Skin epidermis (tissue), 12 donors: ENCODE measurements around the gene OR4C45.
"Not testable (repeated sequence)": the region's sequence is repeated elsewhere in the genome, so short reads cannot be mapped to it uniquely, and the experiment has no call there.

Experiments used
- H3K27ac ChIP-seq, 21 experiments: fragments of 200-600 bp; sonication (generic) in 11 of 21; one replicate each; pipeline ENCODE4 v1.5.0; 2020; ENCODE audit warnings: mild to moderate bottlenecking in 3 of 21, inconsistent platforms in 2 of 21, moderate library complexity in 2 of 21
- H3K4me3 ChIP-seq, 7 experiments: fragments of 200-600 bp; sonication (generic) in 2 of 7; one replicate each; pipeline ENCODE4 v1.5.0; 2020; ENCODE audit warnings: inconsistent platforms in 2 of 7, mild to moderate bottlenecking in 2 of 7, moderate library complexity in 1 of 7

OR4C45 gene

DNA sequence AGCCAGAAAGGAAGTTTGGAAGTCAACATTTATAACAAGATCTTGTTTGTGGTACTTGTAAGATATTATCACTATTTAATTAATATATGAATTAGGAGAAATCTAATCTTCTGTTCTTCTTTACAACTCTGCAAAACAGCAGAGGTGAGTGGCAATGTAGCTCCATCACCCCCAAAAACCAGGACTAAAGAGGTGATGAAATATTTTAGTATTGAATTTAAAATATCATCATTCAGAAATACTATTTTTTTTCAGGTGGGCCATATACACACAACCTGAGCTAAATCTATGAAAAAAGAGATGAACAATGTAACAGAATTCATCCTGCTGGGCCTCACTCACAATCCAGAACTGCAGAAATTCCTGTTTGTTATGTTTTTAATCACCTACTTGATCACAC lies at the start of gene OR4C45:
OR4C45 (plus strand) TSS at position 301 of the 400 bp plus-strand sequence.
- Histone ChIP-seq H3K4me3 (no peak within 1 kb of the TSS), H3K27ac (no peak within 1 kb of the TSS)

DNA sequence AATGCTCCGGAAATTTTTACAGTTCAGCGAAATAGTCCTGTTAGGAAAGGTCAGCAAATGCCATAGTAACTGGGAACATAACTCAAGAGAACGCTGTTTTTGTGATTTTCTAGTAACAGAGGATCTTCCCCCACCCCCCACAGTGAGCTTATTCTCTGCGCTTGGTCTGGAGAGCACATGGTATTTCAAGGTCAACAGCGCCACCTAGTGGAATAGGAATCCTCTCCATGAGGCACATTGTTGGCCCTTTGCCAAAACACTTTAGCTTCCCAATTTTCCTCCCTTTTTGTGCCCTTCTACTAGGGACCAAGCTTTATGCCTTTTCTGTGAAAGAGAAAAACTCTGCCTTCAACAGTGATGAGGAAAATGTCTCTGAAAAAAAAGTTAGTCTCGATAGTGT lies 37.1 kb upstream of the OR4C45 start:
- Histone ChIP-seq H3K27ac (no peak overlapping the region), H3K4me3 (no peak overlapping the region)

GRCh38 chr11:50030193-50030592 lies 2.5 kb upstream of the OR4C45 start:
- no peak overlapping the region for H3K27ac ChIP-seq
- H3K4me3 ChIP-seq: no peak overlapping the region

- not testable (repeated sequence) for H3K27ac ChIP-seq, H3K4me3 ChIP-seq
Measured at GRCh38 chr11:50036239-50036638, 3.6 kb downstream of the OR4C45 start.

DNA sequence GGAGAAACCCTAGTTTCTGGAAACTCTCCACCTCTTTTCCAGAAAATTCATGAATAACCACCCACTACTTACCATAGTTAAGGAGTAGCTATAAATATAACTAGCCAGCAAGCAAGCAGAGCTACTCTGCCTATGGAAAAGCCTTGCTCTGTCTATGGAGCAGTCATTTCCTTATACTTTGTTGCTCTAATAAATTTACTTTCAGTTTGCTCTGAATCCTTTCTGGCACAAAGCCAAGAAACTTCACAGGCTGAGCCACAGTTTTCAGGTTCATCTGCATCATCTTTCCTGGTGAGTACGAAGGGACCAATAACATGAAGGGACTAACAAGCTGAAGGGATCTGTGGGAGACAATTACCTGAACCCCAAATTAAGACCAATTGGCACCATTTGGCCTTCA lies 4.6 kb downstream of the OR4C45 start:
- Histone ChIP-seq H3K27ac (no peak overlapping the region), H3K4me3 (no peak overlapping the region)

GRCh38 chr11:50044647-50045046 lies 12.0 kb downstream of the OR4C45 start:
- H3K27ac ChIP-seq: no peak overlapping the region
- H3K4me3 ChIP-seq: no peak overlapping the region

DNA sequence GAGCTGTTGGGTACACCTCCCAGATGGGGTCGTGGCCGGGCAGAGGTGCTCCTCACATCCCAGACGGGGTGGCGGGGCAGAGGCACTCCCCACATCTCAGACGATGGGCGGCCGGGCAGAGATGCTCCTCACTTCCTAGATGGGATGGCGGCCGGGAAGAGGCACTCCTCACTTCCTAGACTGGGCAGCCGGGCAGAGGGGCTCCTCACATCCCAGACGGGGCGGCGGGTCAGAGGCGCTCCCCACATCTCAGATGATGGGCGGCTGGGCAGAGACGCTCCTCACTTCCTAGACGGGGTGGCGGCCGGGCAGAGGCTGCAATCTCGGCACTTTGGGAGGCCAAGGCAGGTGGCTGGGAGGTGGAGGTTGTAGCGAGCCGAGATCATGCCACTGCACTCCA lies 30.4 kb downstream of the OR4C45 start:
- not testable (repeated sequence) for H3K27ac ChIP-seq, H3K4me3 ChIP-seq

GRCh38 chr11:50070389-50070788 lies 37.7 kb downstream of the OR4C45 start:
- no peak overlapping the region for H3K4me3 ChIP-seq

DNA sequence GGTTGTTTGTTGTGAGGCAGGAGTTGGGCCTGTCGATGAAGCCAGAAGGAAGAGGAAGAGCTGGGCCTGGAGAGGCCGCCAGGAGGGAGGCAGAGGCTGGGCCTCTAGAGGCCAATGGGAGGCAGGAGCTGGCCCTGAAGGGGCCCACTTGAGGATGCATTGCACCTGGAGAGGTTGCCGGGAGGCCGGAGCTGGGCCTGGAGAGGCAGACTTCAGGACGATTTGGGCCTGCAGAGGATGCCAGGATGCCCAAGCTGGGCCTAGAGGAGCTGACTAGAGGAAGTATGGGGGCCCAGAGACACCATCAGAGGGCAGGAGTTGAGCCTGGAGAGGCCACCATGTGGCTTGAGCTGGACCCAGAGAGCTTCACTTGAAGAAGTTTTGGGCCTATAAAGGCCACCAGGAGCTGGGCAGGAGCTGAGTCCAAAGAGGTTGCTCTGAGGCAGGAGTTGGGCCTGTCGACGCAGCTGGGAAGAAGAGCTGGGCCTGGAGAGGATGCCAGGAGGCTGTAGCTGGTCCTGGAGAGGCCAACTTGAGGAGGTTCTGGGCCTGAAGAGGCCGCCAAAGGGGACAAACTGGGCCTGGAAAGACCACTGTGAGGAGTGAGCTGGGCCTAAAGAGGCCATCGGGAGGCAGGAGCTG lies 39.0 kb downstream of the OR4C45 start:
- H3K4me3 ChIP-seq: no peak overlapping the region
- no peak overlapping the region for H3K27ac ChIP-seq

More at GRCh38 chr11:50070389-50070788, 37.7 kb downstream of the OR4C45 start:
- no peak overlapping the region for H3K27ac ChIP-seq

- H3K27ac ChIP-seq: no peak overlapping the region
- H3K4me3 ChIP-seq: no peak overlapping the region
Measured at GRCh38 chr11:50072226-50073112, 39.8 kb downstream of the OR4C45 start.

- Histone ChIP-seq H3K27ac (no peak overlapping the region), H3K4me3 (no peak overlapping the region)
Measured at GRCh38 chr11:50073113-50074105, 40.7 kb downstream of the OR4C45 start.

GRCh38 chr11:50074161-50074560 lies 41.5 kb downstream of the OR4C45 start:
- Histone ChIP-seq H3K27ac (no peak overlapping the region), H3K4me3 (no peak overlapping the region)

GRCh38 chr11:50075856-50076255 lies 43.2 kb downstream of the OR4C45 start:
- Histone ChIP-seq H3K27ac (no peak overlapping the region), H3K4me3 (no peak overlapping the region)

DNA sequence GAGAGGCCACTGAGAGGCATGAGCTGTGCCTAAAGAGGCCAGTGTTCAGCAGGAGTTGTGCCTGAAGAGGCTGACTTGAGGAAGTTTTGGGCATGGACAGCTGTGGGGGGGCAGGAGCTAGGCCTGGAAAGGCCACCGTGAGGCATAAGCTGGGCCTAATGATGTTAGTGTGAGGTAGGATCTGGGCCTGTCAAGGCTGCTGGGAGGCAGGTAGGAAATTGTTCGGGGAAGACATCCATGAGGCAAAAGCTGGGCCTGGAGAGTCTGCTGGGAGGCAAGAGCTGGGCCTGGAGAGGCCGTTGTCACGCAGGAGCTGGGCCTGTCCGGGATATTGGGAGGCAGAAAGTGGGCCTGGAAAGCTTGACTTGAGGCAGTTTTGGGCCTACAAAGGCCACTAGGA lies 44.9 kb downstream of the OR4C45 start:
- no peak overlapping the region for H3K4me3 ChIP-seq
- no peak overlapping the region for H3K27ac ChIP-seq

DNA sequence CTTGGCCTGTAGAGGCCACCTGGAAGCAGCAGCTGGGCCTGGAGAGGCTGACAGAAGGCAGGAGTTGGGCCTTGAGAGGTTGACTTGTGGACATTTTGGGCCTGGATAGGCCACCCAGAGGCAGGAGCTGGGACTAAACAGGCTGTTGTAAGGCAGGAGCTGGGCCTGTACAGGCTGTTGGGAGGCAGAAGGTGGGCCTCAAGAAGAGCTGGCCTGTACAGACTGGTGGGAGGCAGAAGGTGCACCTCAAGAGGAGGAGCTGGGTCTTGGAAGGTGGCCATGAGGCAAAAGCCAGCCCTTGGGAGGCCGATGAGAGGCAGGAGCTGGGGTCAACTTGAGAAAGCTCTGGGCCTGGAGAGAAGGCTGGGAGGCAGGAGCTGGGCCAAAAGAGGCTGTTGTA lies 45.3 kb downstream of the OR4C45 start:
- Histone ChIP-seq H3K4me3 (no peak overlapping the region), H3K27ac (no peak overlapping the region)

- H3K27ac ChIP-seq, H3K4me3 ChIP-seq: not testable (repeated sequence)
Measured at GRCh38 chr11:50078946-50079345, 46.3 kb downstream of the OR4C45 start.

GRCh38 chr11:50080256-50080655 lies 47.6 kb downstream of the OR4C45 start:
- no peak overlapping the region for H3K27ac ChIP-seq

More at GRCh38 chr11:50080256-50080655, 47.6 kb downstream of the OR4C45 start:
- no peak overlapping the region for H3K4me3 ChIP-seq
